ENCODE results near the gene TMEM11.

The TMEM11 gene

DNA sequence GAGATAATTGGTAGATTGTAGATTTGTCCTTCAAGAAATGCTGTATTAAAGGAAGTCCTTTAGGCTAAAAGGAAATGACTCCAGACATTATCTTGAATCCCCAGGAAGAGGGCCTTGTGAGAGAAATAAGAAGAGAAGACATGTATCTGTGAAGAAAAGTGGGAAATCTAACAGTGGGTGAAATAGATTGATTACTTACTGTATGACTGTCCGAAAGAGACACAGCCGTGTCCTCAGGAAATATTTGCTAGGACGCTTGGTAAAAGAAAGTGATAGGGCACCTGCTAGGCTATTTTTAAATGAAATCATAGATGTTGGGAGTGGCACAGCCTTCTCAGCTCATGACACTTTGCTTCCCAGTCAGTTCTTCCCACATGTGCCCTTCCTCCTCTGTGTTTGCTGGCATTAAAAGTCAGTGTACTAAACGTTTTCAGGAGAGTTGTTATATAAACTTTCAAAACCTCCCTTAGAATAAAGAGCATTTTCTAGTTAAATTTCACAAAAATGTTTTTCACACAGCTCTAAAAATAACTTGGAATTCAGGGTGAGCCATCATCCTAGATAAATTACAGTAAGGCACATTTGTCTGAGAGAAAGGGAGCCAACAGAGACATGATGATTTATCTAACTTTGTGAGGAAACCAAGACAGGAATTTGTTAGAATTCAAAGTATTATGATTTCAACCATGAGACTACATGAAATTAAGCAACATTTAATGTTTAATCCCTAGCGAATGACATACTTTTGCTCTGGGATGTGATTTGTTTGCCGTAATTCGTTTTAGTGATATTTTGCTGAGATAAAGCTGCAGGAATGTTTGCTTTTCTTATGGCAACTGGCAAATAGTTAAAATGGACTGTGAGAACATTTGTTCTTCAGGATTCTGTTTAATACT is 52.2 kb downstream of the TMEM11 start:
- no peak for DNase-seq (ENCODE audit: low read depth in 3 of 3)

DNA sequence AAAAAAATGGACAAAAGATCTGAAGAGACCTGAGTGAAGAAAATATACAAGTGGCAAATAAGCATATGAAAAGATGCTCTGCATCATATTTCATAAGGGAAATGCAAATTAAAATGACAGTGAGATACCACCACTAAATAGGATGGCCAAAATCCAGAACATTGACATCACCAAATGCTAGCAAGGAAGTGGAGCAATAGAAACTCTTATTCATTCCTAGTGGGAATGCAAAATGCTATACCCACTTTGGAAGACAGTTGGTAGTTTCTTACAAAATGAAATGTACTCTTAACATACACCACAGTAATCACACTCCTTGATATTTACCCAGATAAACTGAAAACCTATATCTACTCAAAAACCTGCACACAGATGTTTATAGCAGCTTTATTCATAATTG is 53.6 kb downstream of the TMEM11 start:
- DNase-seq (ENCODE audit: low read depth in 3 of 3), result no peak

DNA sequence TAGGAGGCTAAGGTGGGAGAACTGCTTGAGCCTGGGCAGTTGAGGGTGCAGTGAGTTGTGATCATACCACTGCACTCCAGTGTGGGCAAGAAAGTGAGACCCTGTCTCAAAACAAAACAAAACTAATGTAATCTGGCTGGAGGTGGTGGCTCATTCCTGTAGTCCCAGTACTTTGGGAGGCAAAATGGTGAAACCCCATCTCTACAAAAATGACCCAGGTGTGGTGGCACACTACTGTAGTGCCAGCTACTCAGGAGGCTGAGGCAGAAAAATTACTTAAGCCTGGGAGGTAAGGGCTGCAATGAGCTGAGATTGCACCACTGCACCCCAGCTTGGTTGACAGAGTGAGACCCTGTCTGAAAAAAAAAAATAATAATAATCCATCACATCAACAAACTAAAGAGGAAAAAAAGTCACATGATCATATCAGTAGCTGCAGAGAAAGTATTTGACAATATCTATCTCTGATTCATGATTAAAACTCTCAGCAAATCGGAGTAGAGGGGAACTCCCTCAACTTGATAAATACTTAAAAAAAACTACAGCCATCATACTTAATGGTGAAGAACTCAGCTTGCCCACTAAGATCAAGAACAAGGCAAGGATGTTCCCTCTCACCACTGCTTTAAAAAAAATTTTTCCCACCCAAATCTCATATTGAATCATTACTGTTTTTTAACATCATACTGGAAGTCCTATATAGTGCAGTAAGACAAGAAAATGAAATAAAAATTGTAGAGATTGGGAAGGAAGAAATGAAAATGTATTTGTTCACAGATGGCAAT is 56.2 kb downstream of the TMEM11 start:
- DNase-seq (ENCODE audit: low read depth in 3 of 3), result no peak

DNA sequence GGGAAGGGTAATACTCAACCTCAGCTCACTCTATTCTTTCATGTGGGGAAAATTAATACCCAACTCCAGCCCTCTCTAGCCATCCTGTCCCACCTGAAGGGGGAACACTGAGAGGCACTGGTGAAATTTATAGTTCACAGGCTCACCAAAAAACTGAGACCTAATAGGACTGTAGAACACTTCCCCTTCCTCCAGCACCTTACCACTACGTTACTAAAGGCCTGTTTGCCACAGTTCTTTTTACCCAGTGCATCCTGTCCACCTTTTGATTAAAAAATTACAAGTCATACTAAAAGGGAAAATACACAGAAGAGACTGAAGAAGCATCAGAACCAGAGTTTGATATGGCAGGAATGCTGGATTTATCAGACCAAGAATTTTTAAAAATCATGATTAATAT is 61.2 kb downstream of the TMEM11 start:
- no peak for DNase-seq (ENCODE audit: low read depth in 3 of 3)

DNA sequence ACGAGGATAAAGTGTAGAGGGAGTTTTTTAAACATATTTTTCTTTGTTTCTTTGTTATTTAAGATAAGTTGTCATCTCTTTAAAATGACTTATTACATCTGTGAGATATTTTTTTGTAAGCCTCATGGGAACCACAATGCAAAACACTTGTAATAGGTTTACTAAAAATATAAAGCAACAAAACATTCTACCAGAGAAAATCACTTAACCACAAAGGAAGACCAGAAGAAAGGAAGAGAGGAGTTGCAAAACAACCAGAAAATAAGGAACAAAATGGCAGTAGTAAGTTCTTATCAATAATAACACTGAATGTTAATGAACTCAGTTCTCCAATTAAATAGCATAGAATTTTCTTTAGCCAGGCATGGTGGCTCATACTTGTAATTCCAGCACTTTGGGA is 64.3 kb downstream of the TMEM11 start:
- DNase-seq (ENCODE audit: low read depth in 3 of 3), result no peak

All from stimulated activated CD4-positive, alpha-beta T cell treated with anti-CD3 and anti-CD28 coated beads, TNF-alpha, amount 100 ng/mL, for 24 hours (primary cell).